GM12873 (cell line): ENCODE data around the gene NAA10.
A peak's percentile ranks its signal among the peaks of the same experiment; 100 is the strongest.

Source experiments
- CTCF ChIP-seq: IDR thresholded peaks from 2 replicates; pipeline ENCODE4 v1.5.1; 2012; ENCODE audit warnings: low read depth, mild to moderate bottlenecking, moderate library complexity, low read length, control low read depth; ENCODE audit not compliant: insufficient read depth; ENCODE audit errors: missing control alignments

The NAA10 gene

DNA sequence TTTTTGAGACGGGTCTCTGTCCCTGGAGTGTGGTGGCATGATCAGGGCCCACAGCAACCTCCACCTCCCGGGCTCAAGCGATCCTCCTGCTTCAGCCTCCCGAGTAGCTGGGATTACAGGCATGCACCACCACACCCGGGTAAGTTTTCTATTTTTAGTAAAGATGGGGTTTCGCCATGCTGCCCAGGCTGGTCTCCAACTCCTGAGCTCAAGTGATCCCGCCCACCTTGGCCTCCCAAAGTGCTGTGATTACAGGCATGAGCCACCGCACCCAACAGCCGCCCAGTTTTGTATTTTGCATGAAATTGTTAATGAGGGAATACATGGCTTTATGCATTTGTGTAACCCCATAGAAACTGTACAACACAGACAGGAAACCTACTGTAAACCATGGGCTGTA is 6.0 kb downstream of the NAA10 start:
- no peak for TF ChIP-seq CTCF

DNA sequence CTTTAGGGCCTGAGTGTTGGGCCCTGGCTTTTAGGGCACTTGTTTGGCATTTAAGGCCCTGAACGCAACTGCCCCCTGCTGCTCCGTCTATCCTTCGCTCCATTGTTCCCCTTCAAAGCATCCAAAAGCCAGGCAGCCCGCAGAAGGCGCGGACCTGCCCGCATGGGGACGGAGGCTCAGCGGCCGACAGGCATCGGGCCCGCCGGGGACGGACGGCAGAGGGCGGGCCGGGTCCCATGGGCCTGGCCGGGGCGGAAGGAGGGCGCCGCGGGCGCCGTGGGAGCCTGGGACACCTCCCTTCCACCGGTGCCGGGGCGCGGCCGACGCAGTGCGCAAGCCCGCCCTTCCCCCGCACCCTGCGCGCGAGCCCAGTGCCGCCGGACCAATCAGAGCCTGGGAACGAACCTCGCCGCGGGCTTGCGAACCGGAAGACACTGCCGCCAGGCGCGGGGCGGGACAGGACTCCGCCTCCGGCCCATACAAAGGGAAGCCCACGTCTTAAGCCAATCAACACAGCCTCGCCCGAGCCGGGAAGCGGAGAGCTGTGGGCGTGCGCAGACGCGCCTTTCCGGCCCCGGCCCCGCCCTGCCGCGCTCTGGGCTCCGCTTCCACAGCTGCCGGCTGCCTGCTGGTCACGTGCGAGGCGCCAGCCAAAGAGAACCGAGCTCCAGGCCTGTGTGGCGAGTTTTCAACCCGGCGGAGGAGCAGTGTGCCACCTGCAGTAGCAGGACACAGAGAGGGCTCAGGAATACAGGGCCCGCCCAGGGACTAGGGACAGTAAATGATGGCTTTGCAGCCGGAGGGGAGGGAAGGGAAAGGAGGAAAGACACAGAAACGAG is 6.7 kb downstream of the NAA10 start:
- peak; percentile 3 for TF ChIP-seq CTCF

DNA sequence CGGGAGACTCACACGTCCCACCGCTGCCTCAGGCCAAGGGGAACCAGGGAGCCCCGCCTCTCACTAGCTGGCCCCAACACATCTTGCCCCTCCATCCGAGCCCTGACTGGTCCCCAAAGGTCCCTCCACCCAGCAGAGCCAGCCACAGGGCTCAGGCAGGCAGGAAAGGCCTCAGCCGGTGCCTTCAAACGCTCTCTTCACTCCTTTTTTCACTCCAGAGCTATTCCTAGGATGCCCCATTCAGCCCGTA is 7.2 kb downstream of the NAA10 start:
- TF ChIP-seq CTCF, result no peak

DNA sequence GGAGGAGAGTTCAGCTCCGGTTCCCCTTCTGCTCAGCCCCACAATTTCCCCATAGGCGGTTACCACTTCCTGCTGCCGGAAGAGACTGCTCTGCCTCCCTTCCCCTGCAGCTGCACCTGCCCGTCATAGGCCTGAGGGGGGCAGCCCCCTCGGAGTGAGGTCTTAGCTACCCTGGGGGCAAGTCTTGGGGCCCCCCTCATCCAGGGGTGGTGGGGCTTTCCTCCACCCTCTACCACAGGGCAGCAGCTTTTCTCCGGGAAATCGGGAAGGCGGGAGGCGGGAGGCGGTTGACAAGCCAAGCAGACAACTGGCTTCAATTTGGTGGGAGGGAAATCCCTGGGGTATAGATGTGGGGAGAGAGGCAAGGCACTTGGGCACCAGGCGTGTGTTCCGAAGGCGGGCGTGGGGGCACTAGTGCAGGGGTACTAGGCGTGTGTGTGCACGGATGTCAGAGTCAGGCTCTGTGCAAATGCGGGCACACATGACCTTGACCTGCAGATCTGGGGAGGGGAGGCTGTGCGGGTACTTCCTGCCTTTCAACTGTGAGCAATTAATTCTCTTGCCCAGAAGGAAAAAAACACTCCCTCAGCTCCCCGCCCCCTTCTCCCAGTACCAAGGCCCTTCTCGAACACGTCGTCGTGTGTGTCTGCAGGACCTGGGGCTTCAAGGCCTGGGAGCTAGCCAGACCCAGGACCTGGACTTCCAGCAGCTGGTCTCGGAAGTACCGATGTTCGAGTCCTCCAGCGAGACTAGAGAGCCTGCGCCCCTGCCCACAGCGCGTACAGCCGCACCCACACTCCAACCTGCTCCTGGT is 7.8 kb downstream of the NAA10 start:
- TF ChIP-seq CTCF, result peak; percentile 14

- no peak for TF ChIP-seq CTCF
Measured at GRCh38 chrX:153926552-153926857, 8.3 kb downstream of the NAA10 start.

GRCh38 chrX:153925739-153926551 is 8.9 kb downstream of the NAA10 start, which contains the start of gene ARHGAP4:
ARHGAP4 (minus strand) TSS chrX:153926264; CDS start chrX:153926202, 62 bp downstream.
- TF ChIP-seq CTCF, result no peak

DNA sequence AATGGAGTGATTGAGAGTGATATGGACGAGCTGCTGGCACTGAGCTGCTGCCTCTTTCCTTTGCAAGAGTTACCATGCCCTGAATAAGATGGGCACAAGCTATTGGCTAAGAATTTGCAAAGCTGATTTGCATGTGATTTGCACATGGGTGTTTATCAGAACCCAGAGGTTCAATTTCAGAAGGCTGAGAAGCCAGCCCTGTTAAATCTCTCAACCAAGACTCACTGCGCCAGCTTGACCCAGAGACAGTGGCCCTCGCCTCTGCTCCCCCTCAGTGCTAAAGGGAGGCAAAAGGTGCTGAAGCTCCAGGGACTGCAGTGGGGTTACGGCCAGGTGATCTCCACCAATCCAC is 9.5 kb downstream of the NAA10 start:
- no peak for TF ChIP-seq CTCF
